ENCODE measurements around the gene AGXT2. TPM values are rescaled to one million over a fixed set of nuclear protein-coding genes. Genes with fewer than 3 reads are reported as not detected.

Gene AGXT2
- total and polyA plus RNA-seq, 9 of the 15 experiments (the other 6 are each of a cell fraction or from before 2014, with no cell fraction given) = not detected

DNA sequence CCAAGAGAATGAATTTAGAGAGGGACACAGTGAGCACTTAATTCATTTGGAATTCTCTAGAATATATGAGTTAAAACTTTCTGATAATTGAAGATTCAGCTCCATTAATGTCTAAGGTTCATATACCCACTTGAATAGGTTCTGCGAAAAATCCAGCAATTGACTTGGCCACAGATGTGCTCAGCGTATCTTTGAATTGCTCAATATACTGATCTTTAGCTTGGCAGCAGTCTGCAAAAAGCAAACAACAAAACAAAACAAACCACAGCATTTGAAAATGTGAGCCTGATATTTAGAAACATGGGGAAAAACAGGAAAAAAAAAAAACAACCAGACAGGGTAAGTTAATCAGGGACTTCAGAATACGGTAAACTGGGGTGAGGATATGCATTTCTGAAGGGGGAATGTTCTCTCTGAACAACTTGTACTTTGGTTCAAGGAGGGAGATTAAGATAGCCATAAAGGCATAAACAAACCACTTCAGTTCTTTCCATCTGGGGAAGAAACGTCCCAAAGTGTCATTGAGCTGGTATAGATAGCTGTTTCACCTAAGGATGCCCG, 21.4 kb downstream of the AGXT2 start:
- BruUV-seq (replicated peaks) = no TSS peak
- Histone ChIP-seq H3K4me2 (ENCODE audit: insufficient read depth, low read length) (no peak overlapping the region), H3K4me1 (replicated peaks in 1 of 2; ENCODE audit: control insufficient read depth in 2 of 2, insufficient read depth in 2 of 2, low read length in 2 of 2) (no peaks in the 10 kb centered on the region), H3K9ac (ENCODE audit: insufficient read depth in 1 of 2, low read depth in 2 of 2, low read length in 2 of 2) (no peak overlapping the region), H3K36me3 (ENCODE audit: control insufficient read depth, insufficient read depth, low read length) (no peaks in the 10 kb centered on the region), H3K9me1 (ENCODE audit: control insufficient read depth, insufficient read depth, low read length) (no peaks in the 10 kb centered on the region), H4K20me1 (replicated peaks; ENCODE audit: control insufficient read depth, insufficient read depth, low read length) (no peaks in the 10 kb centered on the region), H3K27ac (ENCODE audit: extremely low read depth, low read depth, low read length) (no peak overlapping the region), H2AFZ (ENCODE audit: low read depth, low read length) (no peak overlapping the region), H3K79me2 (ENCODE audit: control insufficient read depth, insufficient read depth, low read length) (no peaks in the 10 kb centered on the region), H3K4me3 (no peak overlapping the region), H3K27me3 (ENCODE audit: control insufficient read depth in 2 of 2, insufficient read depth in 2 of 2, low read length in 2 of 2) (peaks cover 7 to 11% of the 10 kb centered on the region in 2 experiments; a peak in 4 of 5 replicates), H3K9me3 (replicated peaks; ENCODE audit: control insufficient read depth, insufficient read depth, low read depth, low read length) (no peaks in the 10 kb centered on the region)
- ChIA-PET POLR2A (no interaction called here), CTCF (ENCODE audit: low intra/inter-chr PET ratio) (no interaction called here)
- intact Hi-C loops (cut with micrococcal nuclease) = no loop called here
- FAIRE-seq (no peak), DNase-seq (ENCODE audit: extremely low read depth in 1 of 4, low spot score in 3 of 4) (no peak), ATAC-seq (no peak)
- 0% methylated on average over 5 of the region's 5 CpGs for WGBS (ENCODE audit: insufficient coverage, low coverage, missing lambda C conversion rate)
- in situ Hi-C loops (cut with MboI) = no loop called here
- TF ChIP-seq USF2 (CRISPR knock-in tag; IDR thresholded peaks at IDR 0.05) (no peak), FOXK1 (CRISPR knock-in tag; IDR thresholded peaks at IDR 0.05; ENCODE audit: borderline replicate concordance) (no peak)
- TF ChIP-seq, protein P1, sequence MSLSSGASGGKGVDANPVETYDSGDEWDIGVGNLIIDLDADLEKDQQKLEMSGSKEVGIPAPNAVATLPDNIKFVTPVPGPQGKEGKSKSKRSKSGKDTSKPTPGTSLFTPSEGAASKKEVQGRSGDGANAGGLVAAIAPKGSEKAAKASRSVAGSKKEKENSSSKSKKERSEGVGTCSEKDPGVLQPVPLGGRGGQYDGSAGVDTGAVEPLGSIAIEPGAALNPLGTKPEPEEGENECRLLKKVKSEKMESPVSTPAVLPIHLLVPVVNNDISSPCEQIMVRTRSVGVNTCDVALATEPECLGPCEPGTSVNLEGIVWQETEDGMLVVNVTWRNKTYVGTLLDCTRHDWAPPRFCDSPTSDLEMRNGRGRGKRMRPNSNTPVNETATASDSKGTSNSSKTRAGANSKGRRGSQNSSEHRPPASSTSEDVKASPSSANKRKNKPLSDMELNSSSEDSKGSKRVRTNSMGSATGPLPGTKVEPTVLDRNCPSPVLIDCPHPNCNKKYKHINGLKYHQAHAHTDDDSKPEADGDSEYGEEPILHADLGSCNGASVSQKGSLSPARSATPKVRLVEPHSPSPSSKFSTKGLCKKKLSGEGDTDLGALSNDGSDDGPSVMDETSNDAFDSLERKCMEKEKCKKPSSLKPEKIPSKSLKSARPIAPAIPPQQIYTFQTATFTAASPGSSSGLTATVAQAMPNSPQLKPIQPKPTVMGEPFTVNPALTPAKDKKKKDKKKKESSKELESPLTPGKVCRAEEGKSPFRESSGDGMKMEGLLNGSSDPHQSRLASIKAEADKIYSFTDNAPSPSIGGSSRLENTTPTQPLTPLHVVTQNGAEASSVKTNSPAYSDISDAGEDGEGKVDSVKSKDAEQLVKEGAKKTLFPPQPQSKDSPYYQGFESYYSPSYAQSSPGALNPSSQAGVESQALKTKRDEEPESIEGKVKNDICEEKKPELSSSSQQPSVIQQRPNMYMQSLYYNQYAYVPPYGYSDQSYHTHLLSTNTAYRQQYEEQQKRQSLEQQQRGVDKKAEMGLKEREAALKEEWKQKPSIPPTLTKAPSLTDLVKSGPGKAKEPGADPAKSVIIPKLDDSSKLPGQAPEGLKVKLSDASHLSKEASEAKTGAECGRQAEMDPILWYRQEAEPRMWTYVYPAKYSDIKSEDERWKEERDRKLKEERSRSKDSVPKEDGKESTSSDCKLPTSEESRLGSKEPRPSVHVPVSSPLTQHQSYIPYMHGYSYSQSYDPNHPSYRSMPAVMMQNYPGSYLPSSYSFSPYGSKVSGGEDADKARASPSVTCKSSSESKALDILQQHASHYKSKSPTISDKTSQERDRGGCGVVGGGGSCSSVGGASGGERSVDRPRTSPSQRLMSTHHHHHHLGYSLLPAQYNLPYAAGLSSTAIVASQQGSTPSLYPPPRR (CRISPR knock-in tag; IDR thresholded peaks at IDR 0.05; ENCODE audit: borderline replicate concordance) = no peak
- TF ChIP-seq, protein P2, sequence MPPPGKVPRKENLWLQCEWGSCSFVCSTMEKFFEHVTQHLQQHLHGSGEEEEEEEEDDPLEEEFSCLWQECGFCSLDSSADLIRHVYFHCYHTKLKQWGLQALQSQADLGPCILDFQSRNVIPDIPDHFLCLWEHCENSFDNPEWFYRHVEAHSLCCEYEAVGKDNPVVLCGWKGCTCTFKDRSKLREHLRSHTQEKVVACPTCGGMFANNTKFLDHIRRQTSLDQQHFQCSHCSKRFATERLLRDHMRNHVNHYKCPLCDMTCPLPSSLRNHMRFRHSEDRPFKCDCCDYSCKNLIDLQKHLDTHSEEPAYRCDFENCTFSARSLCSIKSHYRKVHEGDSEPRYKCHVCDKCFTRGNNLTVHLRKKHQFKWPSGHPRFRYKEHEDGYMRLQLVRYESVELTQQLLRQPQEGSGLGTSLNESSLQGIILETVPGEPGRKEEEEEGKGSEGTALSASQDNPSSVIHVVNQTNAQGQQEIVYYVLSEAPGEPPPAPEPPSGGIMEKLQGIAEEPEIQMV (tag; conservative IDR thresholded peaks at IDR 0.05; ENCODE audit: low read depth) = no peak

All from K562 (cell line).